Peyer's patch (tissue), 4 donors: ENCODE data around the gene HAVCR2. TPM values are rescaled to one million over a fixed set of nuclear protein-coding genes. Genes with fewer than 3 reads are reported as not detected.
A peak's percentile ranks its signal among the peaks of the same experiment; 100 is the strongest.

Source experiments
- DNase-seq, 3 donors: peaks; one replicate each; pipeline ENCODE4 v3.0.0-alpha.2; 2017 to 2019
- H3K27ac ChIP-seq, 4 donors: fragments of 200-600 bp; sonication (generic); one replicate each; pipeline ENCODE4 v1.5.1; 2016 to 2019
- H3K27me3 ChIP-seq, 2 donors: fragments of 200-600 bp; sonication (generic); one replicate each; pipeline ENCODE4 v1.5.1; 2019
- H3K36me3 ChIP-seq, 3 donors: fragments of 200-600 bp; sonication (generic); one replicate each; pipeline ENCODE4 v1.5.1; 2016 to 2019
- H3K4me1 ChIP-seq, 4 donors: fragments of 200-600 bp; sonication (generic); one replicate each; pipeline ENCODE4 v1.5.1; 2016 to 2019
- H3K4me3 ChIP-seq, 4 donors: fragments of 200-600 bp; sonication (generic); 1 replicate in 3 of 4; 2 replicates in 1 of 4; pipeline ENCODE4 v1.5.1; 2016 to 2019; ENCODE audit warnings: mild to moderate bottlenecking in 1 of 4
- H3K9me3 ChIP-seq, 4 donors: fragments of 200-600 bp; sonication (generic); one replicate each; pipeline ENCODE4 v1.5.1; 2016 to 2019; ENCODE audit warnings: mild to moderate bottlenecking in 1 of 4
- POLR2A ChIP-seq, 2 donors: fragments of 450-650 bp; IDR thresholded peaks; one replicate each; pipeline ENCODE4 v1.5.1; 2017; ENCODE audit warnings: antibody characterized with exemption in 2 of 2, mild to moderate bottlenecking in 2 of 2, moderate library complexity in 2 of 2
- total RNA-seq, 4 donors: library from RNA; depleted of rRNA; stranded (reverse); fragments of >200 nt; gene quantifications; one replicate each; pipeline ENCODE4 v1.1.0, GENCODE V29; 2016
- TF ChIP-seq, protein P1 (sequence below), 6 experiments: fragments of 450-650 bp in 4 of 6; fragments of 200-600 bp in 2 of 6; sonication (generic) in 1 of 6; IDR thresholded peaks; one replicate each; pipeline ENCODE4 v1.5.1; 2017 to 2019; ENCODE audit warnings: antibody characterized with exemption in 6 of 6, mild to moderate bottlenecking in 3 of 6, moderate library complexity in 1 of 6

Gene HAVCR2
- total RNA-seq, 4 donors from 2014 or later: 0.38 to 9.9 (median 3.8) TPM

DNA sequence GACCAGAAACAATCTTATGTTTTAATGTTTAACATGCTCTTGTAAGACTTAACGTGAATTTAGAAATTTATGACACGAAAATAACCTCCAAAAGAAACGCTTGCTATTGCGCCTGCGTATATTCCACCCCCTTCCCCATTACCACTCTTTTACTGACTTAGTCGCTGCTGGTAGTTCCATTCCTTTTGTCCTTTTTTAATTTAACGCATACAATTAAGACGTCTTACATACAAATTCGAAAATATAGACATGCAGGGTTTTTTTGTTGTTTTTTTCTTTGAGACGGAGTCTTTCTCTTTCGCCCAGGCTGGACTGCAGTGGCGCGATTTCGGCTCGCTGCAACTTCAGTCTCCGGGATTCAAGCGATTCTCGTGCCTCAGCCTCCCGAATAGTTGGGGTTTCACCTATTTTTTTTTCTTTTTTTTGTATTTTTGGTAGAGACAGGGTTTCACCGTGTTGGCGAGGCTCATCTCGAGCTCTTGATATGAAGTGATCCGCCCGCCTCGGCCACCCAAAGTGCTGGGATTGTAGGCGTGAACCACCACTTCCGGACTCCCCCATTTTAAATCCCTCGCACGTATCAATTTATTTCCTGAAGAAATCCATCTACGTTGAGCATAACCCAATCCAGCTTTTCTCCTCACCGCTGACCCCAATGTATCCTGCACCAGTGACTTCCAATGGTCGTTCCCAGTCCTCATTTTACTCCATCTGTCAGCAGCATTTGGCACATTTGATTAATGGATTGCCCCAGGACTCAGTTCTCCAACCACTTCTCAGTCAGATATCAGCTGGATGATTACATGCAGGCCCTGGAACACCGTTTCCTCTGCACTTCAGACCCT lies 34.5 kb upstream of the HAVCR2 start:
- no peaks in the 10 kb centered on the region for H3K9me3 ChIP-seq
- H3K27ac ChIP-seq: peak overlapping the region; percentile 75 to 95 (median 91)
- peaks cover 0 to 16% (median 0%) of the 10 kb centered on the region in 4 donors for H3K4me1 ChIP-seq
- H3K36me3 ChIP-seq: peaks cover 0 to 4% (median 0%) of the 10 kb centered on the region in 3 donors
- H3K4me3 ChIP-seq: peak overlapping the region; percentile 62 to 98 (median 83)
- peak; percentile 48 to 74 (median 71) for DNase-seq
- TF ChIP-seq, protein P1, sequence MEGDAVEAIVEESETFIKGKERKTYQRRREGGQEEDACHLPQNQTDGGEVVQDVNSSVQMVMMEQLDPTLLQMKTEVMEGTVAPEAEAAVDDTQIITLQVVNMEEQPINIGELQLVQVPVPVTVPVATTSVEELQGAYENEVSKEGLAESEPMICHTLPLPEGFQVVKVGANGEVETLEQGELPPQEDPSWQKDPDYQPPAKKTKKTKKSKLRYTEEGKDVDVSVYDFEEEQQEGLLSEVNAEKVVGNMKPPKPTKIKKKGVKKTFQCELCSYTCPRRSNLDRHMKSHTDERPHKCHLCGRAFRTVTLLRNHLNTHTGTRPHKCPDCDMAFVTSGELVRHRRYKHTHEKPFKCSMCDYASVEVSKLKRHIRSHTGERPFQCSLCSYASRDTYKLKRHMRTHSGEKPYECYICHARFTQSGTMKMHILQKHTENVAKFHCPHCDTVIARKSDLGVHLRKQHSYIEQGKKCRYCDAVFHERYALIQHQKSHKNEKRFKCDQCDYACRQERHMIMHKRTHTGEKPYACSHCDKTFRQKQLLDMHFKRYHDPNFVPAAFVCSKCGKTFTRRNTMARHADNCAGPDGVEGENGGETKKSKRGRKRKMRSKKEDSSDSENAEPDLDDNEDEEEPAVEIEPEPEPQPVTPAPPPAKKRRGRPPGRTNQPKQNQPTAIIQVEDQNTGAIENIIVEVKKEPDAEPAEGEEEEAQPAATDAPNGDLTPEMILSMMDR (IDR thresholded peaks at IDR 0.05): no peak
- no peak for TF ChIP-seq POLR2A (IDR thresholded peaks at IDR 0.05)
- H3K27me3 ChIP-seq: no peaks in the 10 kb centered on the region

DNA sequence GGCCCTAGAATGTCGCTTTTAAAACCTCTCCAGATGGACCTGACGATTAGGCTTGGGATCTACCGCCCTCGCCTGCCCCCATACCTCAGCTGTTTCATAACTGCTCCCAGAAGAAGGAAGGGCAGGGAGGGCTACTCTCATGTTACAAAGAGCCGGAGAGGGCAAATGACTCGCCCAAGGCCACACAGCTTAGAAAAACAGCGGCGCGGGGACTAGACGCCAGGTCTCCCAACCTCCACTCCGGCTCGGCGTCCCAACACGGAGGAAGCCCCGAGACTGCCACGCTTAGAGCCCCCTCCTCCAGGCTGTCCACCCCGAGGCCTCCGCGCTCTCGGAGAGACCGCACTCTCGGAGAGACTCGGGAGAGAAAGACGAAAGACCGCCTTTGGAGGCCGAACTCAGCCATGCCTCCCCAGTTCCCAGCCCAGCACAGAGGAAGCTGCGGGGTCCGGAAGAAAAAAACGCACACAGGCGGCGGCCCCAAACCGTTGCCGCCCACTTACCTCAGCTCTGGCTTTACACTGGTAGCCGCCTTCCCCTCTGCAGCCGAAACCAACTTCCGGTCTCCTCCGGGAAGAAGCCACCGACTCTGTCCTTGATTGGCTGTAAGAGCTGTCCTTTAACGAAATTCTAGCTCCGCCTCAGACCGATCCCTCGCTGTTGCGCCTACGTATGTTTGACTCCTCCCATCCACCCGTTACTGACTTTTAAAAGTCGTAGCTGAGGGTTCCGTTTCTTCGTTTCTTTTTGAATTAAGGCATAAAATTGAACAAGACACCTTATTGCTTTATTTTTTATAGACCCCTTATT lies 33.7 kb upstream of the HAVCR2 start, which contains the start of gene MED7:
MED7 (minus strand) TSS at position 549 of the 810 bp plus-strand sequence. CDS start 3,434 bp downstream, outside the sequence.
- H3K27me3 ChIP-seq: no peaks in the 10 kb centered on the region
- H3K36me3 ChIP-seq: peaks cover 0 to 12% (median 0%) of the 10 kb centered on the region in 3 donors
- DNase-seq: peak; percentile 87 to 97 (median 91)
- peak within 1 kb of the TSS; percentile 62 to 98 (median 83) for H3K4me3 ChIP-seq
- TF ChIP-seq, protein P1 (IDR thresholded peaks at IDR 0.05): no peak
- peak; percentile 60 to 80 for TF ChIP-seq POLR2A (IDR thresholded peaks at IDR 0.05)
- peak within 1 kb of the TSS; percentile 75 to 95 (median 91) for H3K27ac ChIP-seq
- H3K4me1 ChIP-seq: peaks cover 0 to 16% (median 0%) of the 10 kb centered on the region in 4 donors
- H3K9me3 ChIP-seq: no peaks in the 10 kb centered on the region

DNA sequence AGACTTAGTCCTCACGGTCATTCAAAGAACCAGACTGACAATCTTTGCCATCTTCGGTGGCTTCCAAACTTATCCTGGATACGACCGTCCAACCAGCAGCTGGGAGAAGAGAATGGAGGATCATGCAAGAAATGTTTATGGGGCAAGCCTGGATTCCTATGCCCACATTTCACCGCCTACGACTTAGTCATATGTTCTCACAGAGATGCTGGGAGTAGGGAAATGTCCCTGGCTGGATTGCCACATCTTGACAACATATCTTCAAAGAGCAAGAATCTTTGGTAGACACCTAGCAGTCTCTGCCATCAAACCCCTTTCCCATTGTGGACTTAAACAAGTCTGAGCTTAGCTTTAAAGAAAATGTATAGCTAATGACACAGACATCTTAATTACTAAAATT lies 28.8 kb upstream of the HAVCR2 start:
- H3K27me3 ChIP-seq: no peaks in the 10 kb centered on the region
- H3K9me3 ChIP-seq: no peaks in the 10 kb centered on the region
- peaks cover 0 to 12% (median 0%) of the 10 kb centered on the region in 4 donors for H3K4me1 ChIP-seq
- H3K36me3 ChIP-seq: peaks cover 0 to 18% (median 0%) of the 10 kb centered on the region in 3 donors
- no peak overlapping the region for H3K4me3 ChIP-seq
- DNase-seq: no peak
- H3K27ac ChIP-seq: no peak overlapping the region
- TF ChIP-seq, protein P1 (IDR thresholded peaks at IDR 0.05): no peak
- TF ChIP-seq POLR2A (IDR thresholded peaks at IDR 0.05): no peak

DNA sequence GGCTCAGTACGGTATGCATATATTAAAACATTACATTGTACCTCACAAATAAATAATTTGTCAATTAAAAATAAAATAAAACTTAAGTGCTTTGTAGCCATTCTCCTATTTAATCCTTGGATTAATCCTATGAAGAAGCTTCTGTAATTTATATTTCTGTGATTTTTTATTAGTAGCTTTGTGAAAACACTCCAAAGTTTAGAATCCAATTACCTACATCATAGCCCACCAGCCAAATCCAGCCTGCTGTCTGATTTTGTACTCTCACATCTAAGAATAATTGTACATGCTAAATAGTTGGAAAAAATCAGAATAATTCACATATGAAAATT lies 23.4 kb upstream of the HAVCR2 start:
- Histone ChIP-seq H3K4me1 (no peaks in the 10 kb centered on the region), H3K27me3 (no peaks in the 10 kb centered on the region), H3K4me3 (no peak overlapping the region), H3K36me3 (peaks cover 0 to 5% (median 0%) of the 10 kb centered on the region in 3 donors), H3K27ac (no peak overlapping the region), H3K9me3 (no peaks in the 10 kb centered on the region)
- TF ChIP-seq, protein P1 (IDR thresholded peaks at IDR 0.05): no peak
- TF ChIP-seq POLR2A (IDR thresholded peaks at IDR 0.05): no peak
- DNase-seq: no peak

DNA sequence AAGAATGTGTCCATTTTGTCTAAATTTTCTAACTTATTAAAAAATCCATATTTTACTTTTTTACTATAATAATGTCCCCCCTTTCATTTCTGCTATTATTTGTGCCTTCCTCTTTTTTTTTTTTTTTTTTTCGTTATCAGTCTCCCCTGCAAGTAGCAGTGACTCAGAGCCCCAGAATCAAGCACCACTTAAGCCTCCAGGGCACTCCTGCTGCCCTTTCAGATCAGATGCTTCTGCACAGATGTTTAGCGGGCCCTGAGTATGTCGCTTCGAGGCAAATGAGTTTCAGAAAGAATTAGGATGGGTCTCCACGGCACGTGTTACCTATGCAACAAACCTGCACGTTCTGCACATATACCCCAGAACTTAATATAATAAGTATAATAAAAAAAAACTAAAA lies 22.1 kb upstream of the HAVCR2 start:
- no peak for DNase-seq
- Histone ChIP-seq H3K36me3 (no peaks in the 10 kb centered on the region), H3K9me3 (no peaks in the 10 kb centered on the region), H3K4me1 (no peaks in the 10 kb centered on the region), H3K4me3 (no peak overlapping the region), H3K27me3 (no peaks in the 10 kb centered on the region), H3K27ac (no peak overlapping the region)
- TF ChIP-seq, protein P1 (IDR thresholded peaks at IDR 0.05): no peak
- no peak for TF ChIP-seq POLR2A (IDR thresholded peaks at IDR 0.05)
